ENCODE data around the gene HS6ST3. TPM values are rescaled to one million over a fixed set of nuclear protein-coding genes. Genes with fewer than 3 reads are reported as not detected.
"Not testable (repeated sequence)": the region's sequence is repeated elsewhere in the genome, so short reads cannot be mapped to it uniquely, and the experiment has no call there.

The HS6ST3 gene
- total RNA-seq, 1 donor from 2014 or later: 3.0 TPM

DNA sequence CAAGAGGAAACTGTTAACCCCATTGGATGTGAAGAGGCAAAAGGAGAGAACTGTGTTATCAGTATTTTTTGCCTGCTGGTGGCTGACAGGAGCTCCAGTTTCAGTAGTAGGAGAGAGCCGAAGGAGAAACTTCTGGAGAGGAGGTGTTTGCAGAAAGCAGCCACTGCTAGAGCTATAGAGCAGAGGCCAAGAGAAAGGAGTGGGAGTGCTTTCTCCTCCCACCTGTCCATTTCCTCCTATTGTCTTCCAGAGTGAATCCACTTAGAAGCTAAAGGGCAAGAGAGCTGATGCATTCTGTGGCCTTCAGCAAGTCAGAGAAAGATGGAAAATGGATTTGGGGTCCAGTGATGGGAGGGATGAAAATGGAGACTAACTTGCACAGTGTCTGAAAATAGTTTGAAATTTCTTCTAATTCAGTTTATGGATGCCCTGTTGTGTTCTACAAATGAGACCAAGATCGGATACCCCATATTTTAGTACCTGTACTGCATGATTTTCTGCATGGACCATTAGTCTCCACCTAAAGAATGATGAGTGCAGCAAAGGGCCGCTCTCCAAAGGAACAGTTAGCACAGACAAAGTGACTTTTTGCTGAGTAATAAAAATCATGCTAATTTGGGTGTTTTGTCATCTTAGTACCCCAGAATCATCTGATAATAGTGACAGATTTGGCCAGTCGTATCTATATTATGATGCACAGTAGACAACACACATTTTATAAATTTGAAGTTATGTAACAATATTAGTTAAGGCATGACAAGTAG lies 10.7 kb downstream of the HS6ST3 start:
- TF ChIP-seq, protein P1, sequence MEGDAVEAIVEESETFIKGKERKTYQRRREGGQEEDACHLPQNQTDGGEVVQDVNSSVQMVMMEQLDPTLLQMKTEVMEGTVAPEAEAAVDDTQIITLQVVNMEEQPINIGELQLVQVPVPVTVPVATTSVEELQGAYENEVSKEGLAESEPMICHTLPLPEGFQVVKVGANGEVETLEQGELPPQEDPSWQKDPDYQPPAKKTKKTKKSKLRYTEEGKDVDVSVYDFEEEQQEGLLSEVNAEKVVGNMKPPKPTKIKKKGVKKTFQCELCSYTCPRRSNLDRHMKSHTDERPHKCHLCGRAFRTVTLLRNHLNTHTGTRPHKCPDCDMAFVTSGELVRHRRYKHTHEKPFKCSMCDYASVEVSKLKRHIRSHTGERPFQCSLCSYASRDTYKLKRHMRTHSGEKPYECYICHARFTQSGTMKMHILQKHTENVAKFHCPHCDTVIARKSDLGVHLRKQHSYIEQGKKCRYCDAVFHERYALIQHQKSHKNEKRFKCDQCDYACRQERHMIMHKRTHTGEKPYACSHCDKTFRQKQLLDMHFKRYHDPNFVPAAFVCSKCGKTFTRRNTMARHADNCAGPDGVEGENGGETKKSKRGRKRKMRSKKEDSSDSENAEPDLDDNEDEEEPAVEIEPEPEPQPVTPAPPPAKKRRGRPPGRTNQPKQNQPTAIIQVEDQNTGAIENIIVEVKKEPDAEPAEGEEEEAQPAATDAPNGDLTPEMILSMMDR (IDR thresholded peaks at IDR 0.05): no peak
- no peaks in the 10 kb centered on the region for H3K27me3 ChIP-seq
- H3K27ac ChIP-seq: no peak overlapping the region
- intact Hi-C loops (cut with DNase I): no loop called here
- H3K9me3 ChIP-seq: peaks cover 0 to 3% of the 10 kb centered on the region in 2 donors
- H3K36me3 ChIP-seq: no peaks in the 10 kb centered on the region
- H3K4me1 ChIP-seq: no peaks in the 10 kb centered on the region
- no peak for DNase-seq (ENCODE audit: low spot score in 2 of 2)
- H3K4me3 ChIP-seq: no peak overlapping the region

DNA sequence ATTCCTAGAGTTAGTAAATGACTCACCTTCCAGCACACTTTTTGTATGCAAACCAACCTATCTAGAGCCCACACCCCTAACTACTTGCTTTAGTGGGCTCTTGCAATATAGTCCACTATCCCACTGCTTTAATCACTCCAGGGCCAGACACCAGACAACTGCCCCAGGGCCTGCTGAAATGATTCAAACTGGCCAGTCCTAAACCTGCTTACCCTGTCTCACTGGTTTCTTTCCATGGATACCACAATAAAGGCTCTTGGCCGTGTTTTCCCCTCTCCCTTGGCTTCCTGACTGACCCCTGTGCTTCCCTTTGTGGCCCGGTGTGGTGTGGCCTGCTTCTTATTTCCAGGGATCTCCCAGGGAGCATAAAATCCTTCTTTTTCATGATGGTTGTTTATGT lies 14.6 kb downstream of the HS6ST3 start:
- Histone ChIP-seq H3K4me3 (no peak overlapping the region), H3K4me1 (no peaks in the 10 kb centered on the region), H3K27ac (no peak overlapping the region), H3K9me3 (peaks cover 0 to 3% of the 10 kb centered on the region in 2 donors), H3K36me3 (no peaks in the 10 kb centered on the region), H3K27me3 (no peaks in the 10 kb centered on the region)
- DNase-seq (ENCODE audit: low spot score in 2 of 2): no peak
- TF ChIP-seq, protein P1 (IDR thresholded peaks at IDR 0.05): no peak
- intact Hi-C loops (cut with DNase I): no loop called here

DNA sequence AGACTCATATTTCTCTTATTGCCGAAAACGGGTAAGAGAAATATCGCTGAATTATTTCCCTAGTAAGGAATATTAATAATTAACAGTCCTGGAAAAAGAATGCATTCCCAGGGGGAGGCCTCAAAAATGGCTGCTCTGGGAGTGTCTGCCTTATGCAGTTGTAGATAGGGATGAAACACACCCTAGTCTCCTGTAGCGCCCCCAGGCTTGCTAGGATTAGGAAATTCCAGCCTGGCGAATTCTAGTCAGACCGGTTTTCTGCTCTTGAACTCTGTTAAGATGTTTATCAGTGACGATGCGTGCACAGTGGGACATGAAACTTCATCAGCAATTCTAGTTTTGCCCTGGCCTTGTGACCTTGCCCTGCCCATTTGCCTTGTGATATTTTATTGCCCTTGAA lies 18.2 kb downstream of the HS6ST3 start:
- H3K4me1 ChIP-seq; H3K9me3 ChIP-seq; DNase-seq (ENCODE audit: low spot score in 2 of 2); H3K27ac ChIP-seq; H3K4me3 ChIP-seq; H3K27me3 ChIP-seq; intact Hi-C loops (cut with DNase I); H3K36me3 ChIP-seq: not testable (repeated sequence)

DNA sequence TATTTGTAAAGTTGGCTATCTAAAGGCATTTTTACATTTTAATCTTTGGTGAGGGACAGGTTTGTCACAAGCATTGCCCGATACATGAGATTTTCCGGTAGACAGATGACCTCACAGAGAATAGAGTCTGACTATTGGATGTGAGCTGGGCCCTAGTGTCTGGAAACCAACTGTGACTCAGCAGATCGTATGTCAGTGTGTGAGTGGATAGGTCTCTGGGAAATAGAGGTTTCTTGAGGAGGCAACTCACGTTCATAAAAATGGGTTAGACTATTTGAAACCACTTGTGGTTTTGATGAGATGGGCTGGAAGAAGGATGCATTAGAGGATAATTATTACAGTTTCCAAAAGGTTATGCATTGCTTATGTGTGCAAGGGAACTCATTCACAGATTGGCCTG lies 19.2 kb downstream of the HS6ST3 start:
- Histone ChIP-seq H3K36me3 (no peaks in the 10 kb centered on the region), H3K4me1 (no peaks in the 10 kb centered on the region), H3K4me3 (no peak overlapping the region), H3K27ac (no peak overlapping the region), H3K27me3 (no peaks in the 10 kb centered on the region), H3K9me3 (peaks cover 0 to 5% of the 10 kb centered on the region in 2 donors)
- intact Hi-C loops (cut with DNase I): no loop called here
- DNase-seq (ENCODE audit: low spot score in 2 of 2): no peak
- TF ChIP-seq, protein P1 (IDR thresholded peaks at IDR 0.05): no peak

DNA sequence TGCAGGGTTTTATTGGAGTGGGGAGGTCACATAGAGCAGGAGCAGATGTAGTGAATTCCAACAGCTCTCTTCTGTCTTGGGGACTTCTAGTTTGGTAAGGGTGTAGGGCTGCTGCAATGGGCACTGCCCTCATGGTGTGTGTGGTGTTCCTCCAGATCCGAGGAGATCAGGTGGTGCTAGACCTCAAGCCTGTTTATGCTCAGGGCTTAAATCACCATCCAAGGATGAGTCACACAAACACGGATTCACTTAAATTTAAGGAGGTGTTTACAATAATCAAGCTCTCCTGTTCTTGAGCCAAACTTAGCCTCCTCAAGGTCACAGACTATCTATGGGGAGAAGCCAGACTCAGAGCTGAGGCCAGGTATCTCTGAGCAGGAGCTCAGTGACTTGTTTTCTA lies 23.0 kb downstream of the HS6ST3 start:
- no peak for DNase-seq (ENCODE audit: low spot score in 2 of 2)
- peaks cover 0 to 2% of the 10 kb centered on the region in 2 donors for H3K9me3 ChIP-seq
- H3K27me3 ChIP-seq: no peaks in the 10 kb centered on the region
- H3K4me3 ChIP-seq: no peak overlapping the region
- no peak overlapping the region for H3K27ac ChIP-seq
- TF ChIP-seq, protein P1 (IDR thresholded peaks at IDR 0.05): no peak
- no peaks in the 10 kb centered on the region for H3K36me3 ChIP-seq
- no peaks in the 10 kb centered on the region for H3K4me1 ChIP-seq
- intact Hi-C loops (cut with DNase I): no loop called here

DNA sequence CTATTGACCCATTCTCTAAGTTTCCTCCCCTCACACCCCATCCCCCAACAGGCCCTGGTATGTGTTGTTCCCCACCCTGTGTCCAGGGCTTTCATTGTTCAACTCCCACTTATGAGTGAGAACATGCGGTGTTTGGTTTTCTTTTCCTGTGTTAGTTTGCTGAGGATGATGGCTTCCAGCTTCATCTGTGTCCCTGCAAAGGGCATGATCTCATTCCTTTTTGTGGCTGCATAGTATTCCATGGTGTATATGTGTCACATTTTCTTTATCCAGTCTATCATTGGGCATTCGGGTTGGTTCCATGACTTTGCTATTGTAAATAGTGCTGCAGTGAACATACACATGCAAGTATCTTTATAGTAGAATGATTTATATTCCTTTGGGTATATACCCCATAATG lies 25.5 kb downstream of the HS6ST3 start:
- intact Hi-C loops (cut with DNase I); H3K27ac ChIP-seq; DNase-seq (ENCODE audit: low spot score in 2 of 2); H3K36me3 ChIP-seq; H3K9me3 ChIP-seq; H3K4me1 ChIP-seq; H3K4me3 ChIP-seq; H3K27me3 ChIP-seq: not testable (repeated sequence)

DNA sequence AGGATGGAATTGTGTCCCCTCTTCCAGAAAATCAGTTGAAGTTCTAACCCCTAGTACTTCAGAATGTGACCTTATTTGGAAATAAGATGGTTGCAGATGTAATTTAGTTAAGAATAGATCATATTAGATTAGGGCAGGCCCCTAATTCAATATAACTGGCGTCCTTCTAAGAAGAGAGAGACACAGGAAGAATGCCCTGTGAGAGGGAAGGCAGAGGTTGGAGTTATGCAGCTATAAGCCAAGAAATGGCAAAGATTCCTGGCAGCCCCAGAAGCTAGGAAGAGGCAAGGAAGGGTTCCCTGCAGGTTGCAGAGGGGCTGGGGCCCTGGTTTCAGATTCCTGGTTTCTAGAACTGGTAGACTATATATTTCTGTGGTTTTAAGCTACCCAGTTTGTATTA lies 30.0 kb downstream of the HS6ST3 start:
- H3K4me3 ChIP-seq: no peak overlapping the region
- H3K27ac ChIP-seq: no peak overlapping the region
- no peaks in the 10 kb centered on the region for H3K36me3 ChIP-seq
- intact Hi-C loops (cut with DNase I): no loop called here
- no peaks in the 10 kb centered on the region for H3K9me3 ChIP-seq
- DNase-seq (ENCODE audit: low spot score in 2 of 2): no peak
- no peaks in the 10 kb centered on the region for H3K4me1 ChIP-seq
- TF ChIP-seq, protein P1 (IDR thresholded peaks at IDR 0.05): no peak
- H3K27me3 ChIP-seq: no peaks in the 10 kb centered on the region
